Gastroesophageal sphincter (tissue), 3 donors: Measurements from ENCODE around the gene RIT1.

Experiments used
- CTCF ChIP-seq, 4 experiments: fragments of 200-600 bp in 2 of 4; fragments of 450-650 bp in 2 of 4; sonication (generic) in 1 of 4; IDR thresholded peaks; one replicate each; pipeline ENCODE4 v1.5.1; 2017 to 2019; ENCODE audit warnings: antibody characterized with exemption in 4 of 4, mild to moderate bottlenecking in 2 of 4, moderate library complexity in 2 of 4
- EP300 ChIP-seq: sonication (generic); formaldehyde crosslinking; IDR thresholded peaks from one replicate; pipeline ENCODE4 v1.6.1; 2017; ENCODE audit warnings: antibody characterized with exemption, mild to moderate bottlenecking

- peak in 3 of 4 experiments; percentile 21 to 50 (median 49) for TF ChIP-seq CTCF (IDR thresholded peaks at IDR 0.05)
- TF ChIP-seq EP300 = no peak
Observed at GRCh38 chr1:155911156-155912055, at the start of gene RIT1.
